ENCODE results near the gene ZNF595.
"Not testable (repeated sequence)": the region's sequence is repeated elsewhere in the genome, so short reads cannot be mapped to it uniquely, and the experiment has no call there.

- TF ChIP-seq, protein P1, sequence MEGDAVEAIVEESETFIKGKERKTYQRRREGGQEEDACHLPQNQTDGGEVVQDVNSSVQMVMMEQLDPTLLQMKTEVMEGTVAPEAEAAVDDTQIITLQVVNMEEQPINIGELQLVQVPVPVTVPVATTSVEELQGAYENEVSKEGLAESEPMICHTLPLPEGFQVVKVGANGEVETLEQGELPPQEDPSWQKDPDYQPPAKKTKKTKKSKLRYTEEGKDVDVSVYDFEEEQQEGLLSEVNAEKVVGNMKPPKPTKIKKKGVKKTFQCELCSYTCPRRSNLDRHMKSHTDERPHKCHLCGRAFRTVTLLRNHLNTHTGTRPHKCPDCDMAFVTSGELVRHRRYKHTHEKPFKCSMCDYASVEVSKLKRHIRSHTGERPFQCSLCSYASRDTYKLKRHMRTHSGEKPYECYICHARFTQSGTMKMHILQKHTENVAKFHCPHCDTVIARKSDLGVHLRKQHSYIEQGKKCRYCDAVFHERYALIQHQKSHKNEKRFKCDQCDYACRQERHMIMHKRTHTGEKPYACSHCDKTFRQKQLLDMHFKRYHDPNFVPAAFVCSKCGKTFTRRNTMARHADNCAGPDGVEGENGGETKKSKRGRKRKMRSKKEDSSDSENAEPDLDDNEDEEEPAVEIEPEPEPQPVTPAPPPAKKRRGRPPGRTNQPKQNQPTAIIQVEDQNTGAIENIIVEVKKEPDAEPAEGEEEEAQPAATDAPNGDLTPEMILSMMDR (IDR thresholded peaks at IDR 0.05) = not testable (repeated sequence)
- peak in 1 of 2 donors; percentile 29 for TF ChIP-seq POLR2AphosphoS5 (IDR thresholded peaks at IDR 0.05)
- not testable (repeated sequence) for TF ChIP-seq POLR2A (IDR thresholded peaks at IDR 0.05; ENCODE audit: low read depth)
These were observed at the start of gene ZNF595 for GRCh38 chr4:52804-53479.
